HG03045 (cell line): ENCODE results near the gene SMIM31.

ENCODE experiments used
- ATAC-seq: cut with Tn5 transposase; IDR thresholded peaks from one replicate; pipeline ENCODE4 v1.9.1; 2021; ENCODE audit warnings: mild to moderate bottlenecking, moderate library complexity; ENCODE audit not compliant: unreplicated experiment

Gene SMIM31

DNA sequence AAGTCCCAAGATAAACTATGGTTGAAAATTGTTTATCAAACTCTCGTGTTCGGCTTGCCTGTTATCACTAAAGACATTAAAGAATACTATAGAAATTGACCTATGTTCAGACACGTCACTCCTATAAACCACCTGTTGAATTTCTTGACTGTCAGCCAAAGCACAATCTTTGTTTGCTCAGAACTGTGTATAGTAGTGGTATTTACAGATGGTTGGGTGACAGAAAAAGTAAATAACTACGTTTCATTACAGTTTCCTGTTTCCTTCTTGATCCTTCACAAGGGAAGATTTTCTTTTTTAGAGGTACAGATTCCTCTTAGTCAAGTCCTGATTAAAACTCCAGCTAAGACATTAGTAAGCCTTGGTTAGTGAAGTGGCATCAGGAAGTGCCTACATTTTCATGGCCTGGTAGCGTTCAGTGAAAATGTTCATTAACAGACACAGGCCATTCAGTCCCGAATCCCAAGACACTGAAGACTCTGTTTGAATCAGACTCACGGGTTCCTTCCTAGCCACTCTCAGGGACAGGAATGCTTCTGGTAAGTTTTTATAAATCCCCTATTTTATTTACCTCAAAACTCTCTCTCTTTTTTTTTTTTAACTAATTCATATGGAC lies at the start of gene SMIM31:
TSS of gene SMIM31 (plus strand) at position 259 of the 616 bp plus-strand sequence. CDS start 16,313 bp downstream, outside the sequence.
- no peak for ATAC-seq

DNA sequence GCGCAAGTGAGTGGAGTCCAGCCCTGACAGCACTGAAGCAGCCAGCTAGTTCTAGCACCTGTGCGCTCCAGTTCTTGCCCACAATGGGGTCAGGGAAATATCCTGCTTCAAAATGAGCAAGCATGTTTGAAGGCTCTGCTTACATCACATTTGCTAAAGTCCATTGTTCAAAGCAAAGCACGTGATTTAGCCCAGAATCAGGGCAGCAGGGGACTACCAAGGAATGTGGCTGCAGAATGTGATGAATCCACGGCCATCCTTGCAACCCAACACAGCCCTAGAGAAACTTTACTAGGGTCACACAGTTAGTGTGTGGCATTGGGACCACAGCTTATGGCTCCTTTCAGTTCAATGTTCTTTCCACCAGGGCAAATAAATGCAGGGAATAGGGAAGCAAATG lies 47.3 kb upstream of the SMIM31 start:
- no peak for ATAC-seq

DNA sequence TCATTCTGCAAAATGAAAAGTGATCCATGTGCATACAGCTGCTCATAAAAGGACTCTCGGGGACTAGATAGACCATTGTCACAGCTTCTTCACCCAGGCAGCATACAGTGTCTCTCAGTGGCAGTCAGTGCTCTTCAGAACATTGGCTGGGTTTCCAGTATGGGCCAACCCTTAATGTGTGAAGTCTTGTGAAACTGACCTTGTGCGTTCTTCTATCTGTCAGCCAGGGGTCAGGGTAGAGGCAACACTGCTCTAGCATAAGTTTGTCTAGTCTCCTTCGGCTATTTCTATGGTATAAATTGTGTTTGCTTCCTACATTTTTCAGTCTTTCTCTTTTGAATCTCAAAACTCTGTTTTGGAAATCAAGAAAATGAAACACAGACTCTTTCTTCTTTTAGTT lies 37.0 kb upstream of the SMIM31 start:
- no peak for ATAC-seq

DNA sequence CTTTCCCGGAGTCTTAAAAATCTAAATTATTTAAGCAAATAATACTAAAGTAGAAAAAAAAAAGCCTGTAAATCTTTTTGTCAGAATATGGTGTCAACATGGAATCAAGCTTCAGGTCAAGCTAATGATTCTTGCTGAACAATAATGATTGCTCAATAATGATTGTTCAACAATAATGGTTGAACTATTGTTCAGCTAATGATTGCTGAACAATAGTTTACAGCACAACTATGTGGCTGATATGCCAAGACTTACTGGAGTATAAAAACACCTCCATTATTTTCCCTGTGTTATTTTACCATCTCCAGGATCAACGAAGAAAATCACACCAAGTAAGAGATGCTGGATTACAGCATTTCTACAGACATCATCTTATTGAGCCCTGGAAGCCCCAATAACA lies 35.1 kb upstream of the SMIM31 start:
- ATAC-seq = no peak

DNA sequence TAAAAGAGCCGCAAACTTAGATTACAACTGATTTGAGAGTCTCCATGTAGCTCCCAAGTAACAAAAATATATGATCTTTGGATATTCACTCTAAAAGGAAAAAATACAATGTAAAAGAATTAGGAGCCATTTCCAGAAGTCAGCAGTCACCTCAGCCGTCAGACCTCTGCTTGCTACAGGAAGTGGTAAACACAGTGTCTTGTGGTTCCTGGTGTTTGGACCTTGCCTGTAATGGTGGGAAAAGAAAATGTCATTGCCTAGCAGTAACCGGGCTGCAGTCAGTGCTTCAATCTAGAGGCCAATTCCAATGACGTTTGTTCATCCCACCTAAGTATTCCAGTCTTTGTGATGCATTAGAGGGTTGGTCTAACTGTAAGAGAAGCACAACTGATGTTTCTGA lies 28.9 kb upstream of the SMIM31 start:
- no peak for ATAC-seq

DNA sequence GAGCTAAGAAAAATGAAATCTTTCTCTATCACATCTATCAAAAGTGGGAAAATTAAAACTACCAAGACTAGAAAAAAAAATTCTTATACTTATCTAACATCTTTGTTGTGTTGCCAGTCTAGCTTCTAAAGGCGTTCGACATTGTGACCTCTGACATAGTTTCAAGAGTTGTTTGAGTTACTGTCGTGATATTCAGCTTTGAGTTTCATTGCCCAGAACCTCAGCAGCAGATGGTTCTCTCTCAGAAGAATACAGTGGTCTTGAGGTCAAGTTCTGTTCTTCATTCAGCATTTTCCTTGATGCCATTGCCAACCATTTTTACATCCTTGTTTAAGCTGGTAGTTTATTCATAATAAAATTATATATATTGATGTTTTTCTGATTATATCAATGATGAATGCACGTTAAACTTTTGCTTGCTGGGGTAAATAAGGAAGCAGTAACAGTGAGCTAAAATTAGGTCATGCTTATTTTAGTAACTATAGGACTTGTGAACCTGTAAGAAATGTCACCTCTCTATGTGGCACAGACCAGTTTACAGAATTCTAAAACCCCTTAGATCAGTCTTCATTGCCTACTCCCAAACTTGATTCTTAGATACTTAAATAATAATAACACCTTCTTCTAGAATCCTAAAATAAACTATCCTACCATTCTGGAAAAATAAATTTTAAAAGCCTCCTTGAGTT lies 23.1 kb upstream of the SMIM31 start:
- no peak for ATAC-seq

DNA sequence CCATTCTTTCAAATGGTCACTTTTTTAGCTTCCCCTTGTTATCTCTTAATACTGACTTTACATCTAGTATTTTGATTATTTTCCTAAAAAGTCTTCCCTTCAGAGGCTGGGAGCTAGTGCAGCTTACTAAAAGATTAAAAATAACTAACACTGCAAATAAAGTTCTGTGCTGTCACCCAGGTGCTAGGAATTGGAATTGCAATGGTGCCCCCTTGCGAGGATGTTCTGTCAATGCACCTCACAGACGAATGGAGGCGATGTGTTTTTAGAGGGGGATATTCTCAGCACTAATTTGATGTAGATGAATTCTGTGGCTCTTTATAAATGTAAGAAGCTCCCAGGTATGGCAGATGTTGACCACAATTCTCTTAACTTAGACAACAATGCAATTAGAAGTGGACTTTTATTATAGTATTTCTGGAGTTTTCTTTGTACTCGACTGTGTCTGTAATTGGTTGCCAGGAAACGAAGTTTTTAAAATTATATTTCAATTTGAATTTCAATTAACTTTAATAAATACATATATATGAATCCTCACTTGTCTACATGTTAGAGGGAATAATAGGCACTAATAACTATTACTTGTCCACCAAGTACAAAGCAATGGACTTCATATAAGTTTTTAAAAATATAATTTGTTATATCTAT lies 22.0 kb upstream of the SMIM31 start:
- peak; percentile 75 for ATAC-seq

DNA sequence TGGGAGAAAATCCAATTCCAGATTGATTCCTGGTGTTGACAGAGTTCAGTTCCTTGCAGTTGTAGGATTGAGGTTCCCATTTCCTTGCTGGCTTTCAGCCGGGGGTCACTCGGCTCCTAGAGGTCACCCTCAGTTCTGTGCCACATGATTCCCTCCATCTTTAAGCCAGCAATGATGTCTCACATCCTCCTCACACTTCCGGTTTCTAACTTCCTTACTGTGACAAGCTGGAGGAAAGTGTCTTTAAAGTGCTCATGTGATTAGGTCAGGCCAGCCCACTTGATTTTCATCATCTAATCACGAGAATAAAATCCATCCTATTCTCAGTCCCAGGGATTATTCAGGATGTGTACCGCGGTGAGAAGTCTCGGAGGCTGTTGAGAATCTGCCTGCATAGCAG lies 19.4 kb upstream of the SMIM31 start:
- no peak for ATAC-seq

DNA sequence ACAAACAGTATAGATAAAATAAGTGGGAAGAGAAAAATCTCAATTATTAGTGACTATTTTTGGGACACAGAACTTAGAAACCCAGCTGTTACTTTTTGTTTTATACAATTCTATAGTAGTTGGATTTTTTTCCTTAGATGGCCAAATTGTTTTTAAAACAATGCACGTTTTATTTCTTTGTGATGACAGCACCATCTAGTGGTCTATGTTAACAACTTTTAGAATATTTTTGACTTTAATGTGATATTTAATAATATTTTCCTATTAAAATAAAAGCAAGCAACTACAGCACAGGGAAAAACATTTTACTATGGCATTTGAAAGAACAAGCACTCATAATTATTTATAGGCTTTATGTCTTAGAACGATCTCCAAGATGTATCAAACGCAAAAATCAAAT lies 5.6 kb upstream of the SMIM31 start:
- no peak for ATAC-seq

DNA sequence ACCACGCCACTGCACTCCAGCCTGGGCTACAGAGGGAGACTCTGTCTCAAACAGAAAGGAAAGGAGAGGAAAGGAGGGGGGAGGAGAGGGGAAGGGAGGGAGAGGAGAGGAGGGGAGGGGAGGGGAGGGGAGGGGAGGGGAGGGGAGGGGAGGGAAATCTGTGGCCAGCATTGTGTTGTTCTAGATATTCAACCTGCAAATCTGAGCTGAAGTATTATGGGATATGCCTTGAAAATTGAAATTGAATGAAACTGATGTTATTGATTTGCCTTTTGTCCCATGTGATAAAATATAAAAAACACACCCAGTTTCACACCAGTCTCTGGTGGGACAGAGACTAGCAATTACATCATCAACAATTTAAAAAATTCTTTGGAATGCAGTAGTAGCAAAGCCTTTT lies 1.5 kb downstream of the SMIM31 start:
- ATAC-seq = no peak

DNA sequence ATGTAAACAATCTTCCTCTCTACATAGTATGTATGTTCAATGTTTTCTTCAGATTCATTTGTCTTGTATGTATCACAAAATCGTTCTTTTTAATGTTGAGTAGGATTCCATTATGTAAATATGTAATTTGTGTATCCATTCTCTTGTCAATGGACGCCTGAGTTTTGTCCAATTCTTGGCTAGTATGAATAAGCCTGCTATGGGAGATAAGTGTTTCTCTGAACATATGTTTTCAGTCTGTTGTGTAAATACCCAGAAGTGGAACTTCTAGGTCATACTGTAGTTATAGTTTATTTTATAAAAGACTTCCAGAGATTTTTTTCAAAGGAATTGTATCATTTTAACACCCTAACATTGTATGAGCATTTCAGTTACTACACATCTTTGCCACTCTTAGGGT lies 2.8 kb downstream of the SMIM31 start:
- no peak for ATAC-seq

DNA sequence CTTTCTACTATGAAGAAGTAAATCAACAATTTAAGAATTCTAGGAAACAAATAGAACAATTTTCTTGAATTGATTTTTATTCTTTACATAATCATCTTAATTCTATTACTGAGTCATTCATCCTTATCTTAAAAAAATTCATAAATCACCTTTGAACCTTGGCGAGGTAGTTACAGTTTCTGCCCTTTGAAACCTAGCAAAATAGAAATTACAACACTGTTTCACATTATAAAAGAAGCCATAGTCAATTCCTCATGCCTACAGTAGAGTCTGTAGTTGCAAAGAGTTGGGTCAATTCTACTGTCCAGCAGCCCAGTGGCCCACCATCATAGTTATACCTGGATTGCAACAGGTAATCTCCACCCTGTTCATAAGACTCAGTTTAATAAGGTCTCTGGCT lies 7.3 kb downstream of the SMIM31 start:
- no peak for ATAC-seq

DNA sequence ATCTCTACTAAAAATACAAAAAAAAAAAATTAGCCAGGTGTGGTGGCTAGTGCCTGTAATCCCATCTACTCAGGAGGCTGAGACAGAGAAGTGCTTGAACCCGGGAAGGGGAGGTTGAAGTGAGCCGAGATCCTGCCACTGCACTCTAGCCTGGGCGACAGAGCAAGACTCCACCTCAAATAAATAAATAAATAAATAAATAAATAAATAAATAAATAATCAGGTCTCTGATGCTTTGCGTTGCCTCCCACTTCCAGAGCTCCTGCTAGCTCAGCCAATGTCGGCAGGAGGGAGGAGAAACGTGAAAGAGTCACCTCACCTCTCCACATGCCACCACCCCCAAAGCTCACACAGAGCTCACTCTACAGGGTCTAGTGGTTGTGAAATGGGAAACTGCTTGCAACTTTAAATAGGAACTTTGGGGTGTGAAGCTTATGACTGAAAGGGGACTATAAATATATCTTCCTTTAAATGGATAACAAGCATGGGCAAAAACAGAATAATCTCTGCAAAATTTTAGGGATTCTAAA lies 7.9 kb downstream of the SMIM31 start:
- ATAC-seq = no peak

DNA sequence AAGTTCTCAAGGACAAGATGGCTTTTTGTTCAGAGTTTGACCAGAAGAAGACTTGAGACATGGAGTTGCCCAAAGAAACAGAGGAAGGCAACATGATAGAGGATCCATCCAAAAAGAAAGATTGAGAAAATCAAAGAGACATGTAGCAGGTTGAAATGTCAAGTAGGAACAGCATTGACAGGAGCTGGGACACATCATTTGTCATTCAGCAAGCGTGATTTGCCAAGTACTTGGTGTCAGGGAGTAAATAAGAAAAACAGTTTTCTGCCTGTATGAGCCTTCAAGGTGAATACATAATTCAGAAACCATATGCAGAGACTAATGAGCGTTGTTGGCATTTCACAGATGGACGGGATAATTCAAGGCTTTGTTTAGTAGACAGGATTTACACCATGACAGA lies 11.2 kb downstream of the SMIM31 start:
- ATAC-seq = no peak

DNA sequence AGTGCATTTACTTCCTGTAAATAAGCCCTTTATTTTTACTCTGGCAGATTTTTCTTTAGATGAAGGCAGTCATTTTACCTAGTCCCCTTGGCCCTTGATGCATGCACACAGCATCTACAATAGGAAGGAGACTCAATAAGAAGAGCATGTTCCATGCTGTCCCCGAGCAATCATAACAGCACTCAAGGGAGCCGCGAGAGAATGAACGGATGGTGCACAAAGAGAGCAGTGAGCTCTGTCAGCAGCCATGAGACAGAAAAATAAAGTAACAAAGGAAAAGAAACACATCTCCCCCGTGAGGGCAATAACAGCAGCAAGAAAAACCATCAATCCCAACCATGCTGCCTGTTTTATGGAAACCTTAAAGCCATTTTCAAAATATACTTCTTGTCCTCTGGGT lies 11.9 kb downstream of the SMIM31 start:
- no peak for ATAC-seq

DNA sequence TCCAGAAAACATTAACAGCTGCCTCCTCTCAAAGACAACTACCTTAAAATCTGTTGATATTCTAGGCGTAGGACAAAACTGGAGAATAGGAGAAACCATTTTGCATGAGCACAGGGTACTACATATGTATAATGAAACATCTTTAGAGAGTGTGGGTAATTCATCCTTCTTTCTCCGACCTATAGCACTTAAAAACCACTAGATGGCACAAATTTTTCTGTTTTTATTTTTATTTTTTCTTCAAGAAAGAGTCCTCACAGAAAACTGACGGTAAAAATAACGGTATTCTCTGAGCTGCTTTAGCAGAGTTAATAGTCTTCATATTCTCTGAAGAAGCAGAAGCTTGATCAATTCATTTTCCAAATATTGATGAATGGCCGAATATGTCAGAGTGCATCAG lies 14.6 kb downstream of the SMIM31 start:
- ATAC-seq = no peak

DNA sequence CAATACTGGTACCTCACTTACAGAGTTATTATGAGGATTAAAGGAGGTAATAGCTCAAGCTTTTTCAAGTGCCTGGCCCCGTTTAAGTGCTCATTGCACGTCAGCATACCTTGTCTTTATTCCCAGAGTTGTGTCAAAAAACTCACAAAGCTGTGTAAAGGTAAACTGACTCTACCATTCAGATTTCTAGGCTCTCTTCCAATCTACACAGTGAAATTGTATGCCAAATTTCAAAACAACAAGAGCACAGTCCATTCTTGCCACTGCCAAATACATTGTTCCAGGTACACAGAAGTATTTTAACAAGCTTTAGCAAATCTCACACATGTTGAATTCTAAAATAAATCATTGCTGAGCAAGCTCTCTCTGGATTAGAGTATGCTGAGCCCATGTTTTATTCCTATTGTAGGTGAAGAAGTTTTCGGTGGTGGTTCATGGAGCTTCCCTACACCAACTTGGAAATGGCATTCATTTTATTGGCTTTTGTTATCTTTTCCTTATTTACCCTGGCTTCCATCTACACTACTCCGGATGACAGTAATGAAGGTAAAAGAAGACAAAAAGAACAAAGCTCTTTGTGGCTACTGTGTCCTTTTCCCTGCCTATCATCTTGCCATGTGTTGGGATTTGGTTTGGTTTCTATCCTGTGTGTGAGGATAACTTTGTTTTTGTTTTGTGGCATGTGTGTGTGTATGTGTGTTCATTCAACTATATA lies 16.2 kb downstream of the SMIM31 start:
- ATAC-seq = no peak

DNA sequence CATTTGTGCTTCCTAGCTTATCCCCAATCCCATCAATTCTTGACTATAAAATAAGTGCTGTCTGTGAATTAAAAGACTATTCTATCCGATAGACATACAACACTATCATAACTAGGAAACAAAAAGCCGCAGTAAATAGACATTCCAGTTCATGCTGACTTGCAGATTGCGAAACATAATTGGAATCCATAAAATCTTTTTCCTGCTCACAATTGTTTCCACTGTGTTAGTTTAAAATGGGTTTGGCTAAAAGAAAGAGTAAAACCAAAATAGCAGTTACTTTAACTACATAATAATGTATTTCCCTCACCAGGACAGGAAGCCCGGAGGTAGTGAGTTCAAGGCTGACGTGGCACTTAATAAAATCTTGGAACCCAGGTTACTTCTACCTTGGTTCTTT lies 17.2 kb downstream of the SMIM31 start:
- ATAC-seq = no peak

DNA sequence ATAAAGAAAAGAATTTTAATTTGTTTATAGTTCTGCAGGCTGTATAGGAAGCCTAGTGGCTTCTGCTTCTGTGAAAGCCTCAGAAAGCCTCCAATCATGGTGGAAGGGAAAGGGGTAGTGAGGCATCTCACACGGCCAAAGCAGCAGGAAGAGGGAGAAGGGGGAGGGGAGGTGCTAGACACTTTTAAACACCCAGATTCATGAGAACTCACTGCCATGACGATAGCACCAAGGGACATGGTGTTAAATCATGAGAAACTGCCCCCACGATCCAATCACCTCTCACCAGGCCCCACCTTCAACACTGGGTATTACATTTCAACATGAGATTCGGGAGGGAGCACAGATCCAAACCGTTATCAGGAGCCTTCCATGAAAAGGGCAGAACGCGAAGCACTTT lies 18.1 kb downstream of the SMIM31 start:
- no peak for ATAC-seq

DNA sequence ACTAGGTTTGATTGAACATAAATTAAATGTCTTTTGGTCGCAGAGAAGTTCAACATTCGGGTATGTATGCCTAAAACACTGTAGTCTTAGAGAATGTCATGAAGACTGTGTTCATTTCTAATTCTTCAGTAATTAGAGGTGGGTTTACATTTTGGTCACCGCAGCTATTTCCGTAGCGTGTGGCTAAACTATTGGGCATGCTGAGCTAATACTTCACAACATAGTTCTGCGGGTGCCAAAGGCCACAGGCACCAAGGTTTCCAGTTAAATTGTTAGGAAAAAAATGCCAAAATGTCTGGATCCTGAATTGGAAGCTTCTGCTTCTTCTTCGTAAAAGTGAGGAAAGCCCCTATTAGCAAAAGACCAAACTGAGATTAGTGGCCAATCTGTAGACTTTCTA lies 25.1 kb downstream of the SMIM31 start:
- no peak for ATAC-seq

DNA sequence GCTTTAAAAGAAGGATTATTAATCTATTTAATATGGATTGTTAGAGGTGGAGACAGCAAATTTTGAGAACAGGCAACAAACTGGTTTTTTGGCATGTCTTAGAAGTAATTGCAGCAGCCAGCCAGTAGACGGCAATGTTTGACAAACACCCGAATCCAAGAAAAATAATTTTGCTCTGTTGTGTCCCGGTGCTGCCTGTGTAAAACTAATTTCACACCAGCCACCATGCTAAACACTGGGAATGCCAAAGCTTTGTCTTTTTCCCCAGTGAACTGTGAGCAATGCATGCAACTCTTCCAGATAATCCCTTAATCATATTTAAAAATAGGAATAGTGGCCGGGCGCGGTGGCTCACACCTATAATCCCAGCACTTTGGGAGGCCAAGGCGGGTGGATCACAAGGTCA lies 25.9 kb downstream of the SMIM31 start:
- ATAC-seq = peak; percentile 71

DNA sequence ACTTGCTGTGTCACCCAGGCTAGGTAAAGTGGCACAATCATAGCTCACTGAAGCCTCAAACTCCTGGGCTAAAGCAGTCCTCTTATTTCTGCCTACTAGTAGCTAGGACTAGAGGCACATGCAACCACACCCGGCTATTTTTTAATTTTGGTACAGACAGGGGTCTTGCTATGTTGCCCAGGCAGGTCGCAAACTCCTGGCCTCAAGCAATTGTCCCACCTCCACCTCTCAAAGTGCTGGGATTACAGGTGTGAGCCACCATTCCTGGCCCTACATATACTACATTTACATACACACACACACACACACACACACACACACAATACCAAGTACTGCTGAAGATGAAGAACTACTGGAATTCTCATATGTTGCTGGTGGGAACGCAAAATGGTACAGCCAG lies 26.9 kb downstream of the SMIM31 start:
- no peak for ATAC-seq
